ENCODE results near the gene REEP2.

DNA sequence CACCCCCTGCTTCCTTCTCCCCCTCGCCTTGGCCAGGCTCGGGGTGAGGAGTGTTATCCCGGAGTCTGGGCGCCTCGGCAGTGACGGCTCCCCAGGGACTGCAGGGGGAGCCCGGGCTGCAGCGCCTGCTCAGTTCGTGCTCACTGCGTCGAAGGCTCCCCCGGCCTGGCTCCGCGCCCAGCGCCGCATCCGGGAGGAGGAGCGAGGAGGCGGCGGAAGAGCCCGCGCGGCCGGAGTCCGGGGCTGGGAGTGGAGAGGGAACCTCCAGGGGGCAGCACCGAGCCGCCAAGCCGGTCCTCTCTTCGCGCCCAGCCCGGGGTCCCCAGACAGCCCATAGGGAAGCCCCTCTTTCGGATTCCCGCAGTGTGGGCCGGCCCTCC is 25.1 kb downstream of the REEP2 start:
- TF ChIP-seq POLR2A (IDR thresholded peaks at IDR 0.05; ENCODE audit: borderline replicate concordance, extremely low read depth, insufficient read depth, insufficient read length), result peak; percentile 33
- TF ChIP-seq EZH2 (IDR thresholded peaks at IDR 0.05), result no peak
- TF ChIP-seq, protein P1, sequence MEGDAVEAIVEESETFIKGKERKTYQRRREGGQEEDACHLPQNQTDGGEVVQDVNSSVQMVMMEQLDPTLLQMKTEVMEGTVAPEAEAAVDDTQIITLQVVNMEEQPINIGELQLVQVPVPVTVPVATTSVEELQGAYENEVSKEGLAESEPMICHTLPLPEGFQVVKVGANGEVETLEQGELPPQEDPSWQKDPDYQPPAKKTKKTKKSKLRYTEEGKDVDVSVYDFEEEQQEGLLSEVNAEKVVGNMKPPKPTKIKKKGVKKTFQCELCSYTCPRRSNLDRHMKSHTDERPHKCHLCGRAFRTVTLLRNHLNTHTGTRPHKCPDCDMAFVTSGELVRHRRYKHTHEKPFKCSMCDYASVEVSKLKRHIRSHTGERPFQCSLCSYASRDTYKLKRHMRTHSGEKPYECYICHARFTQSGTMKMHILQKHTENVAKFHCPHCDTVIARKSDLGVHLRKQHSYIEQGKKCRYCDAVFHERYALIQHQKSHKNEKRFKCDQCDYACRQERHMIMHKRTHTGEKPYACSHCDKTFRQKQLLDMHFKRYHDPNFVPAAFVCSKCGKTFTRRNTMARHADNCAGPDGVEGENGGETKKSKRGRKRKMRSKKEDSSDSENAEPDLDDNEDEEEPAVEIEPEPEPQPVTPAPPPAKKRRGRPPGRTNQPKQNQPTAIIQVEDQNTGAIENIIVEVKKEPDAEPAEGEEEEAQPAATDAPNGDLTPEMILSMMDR (IDR thresholded peaks at IDR 0.05 in 2 of 3, conservative IDR thresholded peaks at IDR 0.05 in 1 of 3; ENCODE audit: borderline replicate concordance in 1 of 3, insufficient read depth in 1 of 3, low read depth in 2 of 3, low read length in 2 of 3), result peak in 2 of 3 experiments; percentile 77 to 83; a peak in 4 of 6 replicates
- no peak for TF ChIP-seq TCF7L2 (IDR thresholded peaks at IDR 0.05; ENCODE audit: borderline replicate concordance, extremely low read depth, insufficient read depth, insufficient read length)
- TF ChIP-seq, protein P2, sequence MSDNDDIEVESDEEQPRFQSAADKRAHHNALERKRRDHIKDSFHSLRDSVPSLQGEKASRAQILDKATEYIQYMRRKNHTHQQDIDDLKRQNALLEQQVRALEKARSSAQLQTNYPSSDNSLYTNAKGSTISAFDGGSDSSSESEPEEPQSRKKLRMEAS (IDR thresholded peaks at IDR 0.05), result no peak
- TF ChIP-seq, protein P3, sequence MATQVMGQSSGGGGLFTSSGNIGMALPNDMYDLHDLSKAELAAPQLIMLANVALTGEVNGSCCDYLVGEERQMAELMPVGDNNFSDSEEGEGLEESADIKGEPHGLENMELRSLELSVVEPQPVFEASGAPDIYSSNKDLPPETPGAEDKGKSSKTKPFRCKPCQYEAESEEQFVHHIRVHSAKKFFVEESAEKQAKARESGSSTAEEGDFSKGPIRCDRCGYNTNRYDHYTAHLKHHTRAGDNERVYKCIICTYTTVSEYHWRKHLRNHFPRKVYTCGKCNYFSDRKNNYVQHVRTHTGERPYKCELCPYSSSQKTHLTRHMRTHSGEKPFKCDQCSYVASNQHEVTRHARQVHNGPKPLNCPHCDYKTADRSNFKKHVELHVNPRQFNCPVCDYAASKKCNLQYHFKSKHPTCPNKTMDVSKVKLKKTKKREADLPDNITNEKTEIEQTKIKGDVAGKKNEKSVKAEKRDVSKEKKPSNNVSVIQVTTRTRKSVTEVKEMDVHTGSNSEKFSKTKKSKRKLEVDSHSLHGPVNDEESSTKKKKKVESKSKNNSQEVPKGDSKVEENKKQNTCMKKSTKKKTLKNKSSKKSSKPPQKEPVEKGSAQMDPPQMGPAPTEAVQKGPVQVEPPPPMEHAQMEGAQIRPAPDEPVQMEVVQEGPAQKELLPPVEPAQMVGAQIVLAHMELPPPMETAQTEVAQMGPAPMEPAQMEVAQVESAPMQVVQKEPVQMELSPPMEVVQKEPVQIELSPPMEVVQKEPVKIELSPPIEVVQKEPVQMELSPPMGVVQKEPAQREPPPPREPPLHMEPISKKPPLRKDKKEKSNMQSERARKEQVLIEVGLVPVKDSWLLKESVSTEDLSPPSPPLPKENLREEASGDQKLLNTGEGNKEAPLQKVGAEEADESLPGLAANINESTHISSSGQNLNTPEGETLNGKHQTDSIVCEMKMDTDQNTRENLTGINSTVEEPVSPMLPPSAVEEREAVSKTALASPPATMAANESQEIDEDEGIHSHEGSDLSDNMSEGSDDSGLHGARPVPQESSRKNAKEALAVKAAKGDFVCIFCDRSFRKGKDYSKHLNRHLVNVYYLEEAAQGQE (IDR thresholded peaks at IDR 0.05; ENCODE audit: low read depth), result no peak
- no peak for TF ChIP-seq EZH2phosphoT487 (IDR thresholded peaks at IDR 0.05; ENCODE audit: borderline replicate concordance)
- no peak for TF ChIP-seq CBX3 (IDR thresholded peaks at IDR 0.05; ENCODE audit: low read depth)
- TF ChIP-seq POLR2AphosphoS5 (IDR thresholded peaks at IDR 0.05; ENCODE audit: low read depth, low read length), result peak; percentile 77
- TF ChIP-seq ZFX (IDR thresholded peaks at IDR 0.05), result no peak
- no peak for TF ChIP-seq SIN3A (IDR thresholded peaks at IDR 0.05; ENCODE audit: low read depth)
- TF ChIP-seq, protein P4, sequence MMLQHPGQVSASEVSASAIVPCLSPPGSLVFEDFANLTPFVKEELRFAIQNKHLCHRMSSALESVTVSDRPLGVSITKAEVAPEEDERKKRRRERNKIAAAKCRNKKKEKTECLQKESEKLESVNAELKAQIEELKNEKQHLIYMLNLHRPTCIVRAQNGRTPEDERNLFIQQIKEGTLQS (IDR thresholded peaks at IDR 0.05), result no peak
